HG03095 (cell line): ENCODE measurements around the gene FADS2.

Experiments
- ATAC-seq: cut with Tn5 transposase; IDR thresholded peaks from one replicate; pipeline ENCODE4 v1.9.1; 2021; ENCODE audit warnings: moderate library complexity; ENCODE audit not compliant: unreplicated experiment

Gene FADS2

DNA sequence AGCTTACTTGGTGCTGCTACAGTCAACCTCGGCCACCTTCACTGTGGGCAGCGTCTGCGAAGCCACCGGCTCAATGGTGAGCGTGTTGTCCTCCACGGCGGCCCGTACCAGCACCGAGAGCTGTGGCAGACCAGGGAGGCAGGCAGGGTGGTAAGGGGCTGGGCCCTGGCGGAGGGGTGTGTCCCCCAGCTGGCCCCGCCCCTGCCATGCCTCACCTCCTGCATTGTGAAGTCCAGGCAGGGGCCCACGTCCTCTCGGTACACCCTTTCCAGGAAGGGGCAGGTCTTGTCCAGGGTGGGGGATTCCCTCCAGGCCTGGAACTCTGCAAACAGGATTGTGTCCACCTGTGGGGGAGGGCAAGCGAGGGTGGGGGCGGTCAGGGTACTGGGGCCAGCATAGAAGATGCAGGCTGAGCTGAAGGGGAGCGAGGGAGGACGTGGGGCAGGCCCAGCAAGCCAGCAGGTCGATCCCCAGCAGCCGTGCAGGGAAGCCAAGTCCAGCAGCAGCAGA, 76.5 kb downstream of the FADS2 start:
- no peak for ATAC-seq

DNA sequence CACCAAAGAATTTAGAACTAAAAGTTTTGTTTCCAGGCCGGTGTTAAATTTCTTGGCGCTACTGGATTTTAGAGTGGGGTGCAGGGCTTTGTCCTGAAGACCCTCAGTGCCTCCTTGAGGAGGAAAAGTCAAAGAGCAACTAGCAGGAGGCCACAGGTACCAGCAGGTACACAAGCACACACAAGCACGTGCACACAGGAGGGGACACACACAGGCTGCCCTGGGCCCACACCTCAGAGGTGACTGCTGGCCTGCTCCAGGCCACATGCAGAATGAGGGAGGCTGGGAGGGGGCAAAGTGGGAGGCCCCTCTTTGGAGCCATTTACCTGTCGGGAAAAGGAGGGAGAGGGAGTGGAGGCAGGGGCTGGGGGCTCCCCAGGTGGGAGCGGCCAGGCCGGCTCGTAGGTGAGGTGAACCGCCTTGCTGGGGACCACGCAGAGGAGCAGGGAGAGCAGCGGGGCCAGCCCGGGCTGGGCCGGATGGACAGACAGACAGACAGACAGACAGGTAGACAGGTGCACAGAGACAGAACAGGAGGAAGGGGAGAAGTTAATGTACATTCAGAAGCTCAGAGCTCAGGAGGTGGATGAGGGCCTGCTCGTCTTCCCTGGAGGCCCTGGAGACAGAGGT, 77.1 kb downstream of the FADS2 start:
- no peak for ATAC-seq

DNA sequence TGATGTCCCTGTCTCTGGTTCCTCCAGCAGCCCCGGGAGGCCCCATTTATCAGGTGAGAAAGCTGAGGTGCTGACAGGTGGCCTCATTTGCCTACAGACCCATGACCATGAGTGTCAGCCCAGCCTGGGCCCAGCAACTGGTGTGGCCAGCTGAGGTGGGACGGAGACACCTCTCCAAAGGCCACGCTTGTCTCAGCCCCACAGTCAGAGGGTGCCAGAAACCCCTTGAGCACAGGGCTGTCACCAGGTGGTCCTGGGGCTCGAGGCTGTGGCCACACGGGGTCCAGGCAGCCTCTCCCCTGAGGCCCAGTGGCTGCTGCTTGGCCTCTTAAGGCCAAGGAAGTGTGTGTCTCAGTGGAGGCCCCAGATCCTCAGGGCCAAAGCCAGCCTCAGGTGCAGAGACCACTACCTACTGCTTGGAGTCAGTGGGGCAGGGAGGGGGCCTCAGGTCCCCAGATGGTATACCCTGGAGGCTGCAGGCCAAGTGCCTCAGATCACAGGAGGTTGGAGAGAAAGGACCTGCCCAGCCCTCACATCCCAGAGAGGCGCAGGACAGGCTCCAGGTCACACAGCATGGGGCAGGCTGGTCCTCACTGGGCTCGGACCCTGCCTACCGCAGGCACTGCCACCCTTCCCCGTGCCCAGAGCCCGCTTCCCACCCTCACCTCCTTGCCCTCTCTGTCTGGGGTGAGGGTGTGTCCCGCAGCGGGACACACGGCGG, 77.9 kb downstream of the FADS2 start:
- no peak for ATAC-seq

DNA sequence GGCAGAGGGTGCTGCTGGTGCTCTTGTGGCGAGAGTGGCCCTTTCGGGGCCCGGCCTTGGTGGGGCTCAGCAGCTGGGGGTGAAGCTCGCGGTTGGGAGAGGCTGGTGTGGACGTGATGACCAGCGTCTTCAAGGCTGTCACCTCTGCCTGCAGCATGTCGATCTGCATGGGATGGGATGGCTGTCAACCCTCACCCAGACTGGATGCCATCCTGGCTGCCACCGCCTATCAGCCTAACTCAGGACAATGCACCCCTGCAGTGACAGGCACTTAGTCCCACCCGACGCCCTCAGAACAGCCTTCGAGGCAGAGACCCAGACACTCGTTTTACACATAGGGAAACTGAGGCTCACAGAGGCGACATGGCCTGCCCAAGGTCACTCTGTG, 78.4 kb downstream of the FADS2 start:
- ATAC-seq: no peak

DNA sequence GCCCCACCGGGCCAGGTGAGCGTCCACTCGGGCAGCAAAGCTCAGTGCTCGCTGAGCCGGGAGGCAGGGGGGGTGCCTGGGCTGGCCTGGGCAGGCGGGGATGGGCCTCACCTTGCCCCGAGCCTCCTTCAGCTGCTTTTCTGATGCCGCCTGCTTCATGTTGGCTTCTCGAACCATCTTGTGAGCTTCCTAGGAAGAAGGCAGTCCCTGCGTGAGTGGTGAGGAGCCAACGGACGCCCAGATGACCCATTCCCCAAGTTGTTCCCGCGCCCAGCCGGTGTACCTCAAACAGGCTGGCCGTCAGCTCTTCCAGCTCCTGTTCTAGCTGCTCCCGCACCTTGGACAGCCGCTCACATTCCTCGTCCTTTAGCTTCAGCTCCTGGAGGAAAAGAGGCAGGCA, 79.2 kb downstream of the FADS2 start:
- no peak for ATAC-seq

DNA sequence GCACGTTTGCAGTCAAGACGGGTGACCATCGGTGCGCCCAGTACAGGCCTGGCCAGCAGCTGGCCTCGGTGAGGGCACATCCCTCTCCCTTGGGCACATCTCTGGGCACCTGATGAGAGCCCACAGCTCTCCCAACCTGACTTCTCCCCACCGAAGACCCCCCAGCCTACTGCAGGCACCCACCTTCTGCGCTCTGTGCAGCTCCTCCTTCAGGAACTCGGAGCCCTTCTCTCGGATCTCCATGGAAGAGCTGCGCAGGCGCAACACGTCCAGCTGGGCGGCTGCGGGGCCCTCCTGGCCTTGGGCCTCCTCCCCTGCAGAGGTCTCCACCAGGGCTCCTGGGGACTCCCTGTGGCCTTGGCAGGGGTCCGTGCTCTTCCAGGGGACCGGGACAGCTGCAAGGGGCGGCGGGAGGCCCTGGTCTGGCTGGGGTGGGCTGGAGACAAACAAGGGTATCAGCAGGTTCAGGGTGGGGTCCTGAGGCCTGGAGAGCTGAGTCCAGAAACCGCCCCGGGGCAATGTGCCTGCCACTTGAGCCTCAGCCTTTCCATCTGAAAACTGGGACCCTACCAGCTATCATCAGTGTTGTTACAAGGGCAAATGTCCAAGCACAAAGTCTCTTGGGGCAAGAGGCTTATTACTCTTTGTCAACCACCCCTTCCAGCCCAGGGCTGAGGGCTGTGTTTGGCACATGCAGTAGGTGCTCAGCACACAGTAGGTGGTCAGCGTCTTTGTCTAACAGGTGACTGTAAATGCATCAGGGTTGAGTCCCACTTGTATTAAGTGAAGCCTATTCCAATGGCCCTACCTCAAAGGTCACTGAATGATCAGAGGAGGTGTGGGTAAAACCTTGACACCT, 80.0 kb downstream of the FADS2 start:
- ATAC-seq: no peak

DNA sequence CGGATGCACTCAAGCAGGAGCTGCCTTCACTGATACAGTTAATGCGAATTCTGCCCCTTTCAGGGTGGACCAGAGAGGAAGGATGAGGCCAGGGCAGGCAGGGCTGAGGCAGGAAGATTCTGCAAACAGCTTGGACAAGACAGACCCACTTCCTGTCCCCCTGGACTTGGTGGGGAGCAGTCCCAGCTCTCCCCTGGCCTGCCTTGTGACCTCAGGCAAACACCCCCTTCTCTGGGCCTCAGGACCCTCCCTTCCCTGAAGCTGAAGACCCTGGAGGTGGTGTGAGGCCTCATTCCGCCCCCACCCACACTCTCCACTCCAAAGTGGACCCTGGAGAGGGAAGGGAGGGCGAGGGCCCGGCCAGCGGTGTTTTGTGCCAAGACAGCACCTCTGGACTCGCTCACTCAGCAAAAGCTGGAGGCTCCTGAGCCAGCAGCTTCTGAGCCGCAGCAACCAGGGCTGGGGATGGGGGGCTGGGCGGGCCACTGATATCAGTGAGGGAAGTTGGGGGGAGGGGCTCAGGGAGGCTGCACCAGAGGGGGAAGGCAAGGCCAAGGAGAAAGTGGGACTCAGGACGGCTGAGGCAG, 80.7 kb downstream of the FADS2 start:
- no peak for ATAC-seq

DNA sequence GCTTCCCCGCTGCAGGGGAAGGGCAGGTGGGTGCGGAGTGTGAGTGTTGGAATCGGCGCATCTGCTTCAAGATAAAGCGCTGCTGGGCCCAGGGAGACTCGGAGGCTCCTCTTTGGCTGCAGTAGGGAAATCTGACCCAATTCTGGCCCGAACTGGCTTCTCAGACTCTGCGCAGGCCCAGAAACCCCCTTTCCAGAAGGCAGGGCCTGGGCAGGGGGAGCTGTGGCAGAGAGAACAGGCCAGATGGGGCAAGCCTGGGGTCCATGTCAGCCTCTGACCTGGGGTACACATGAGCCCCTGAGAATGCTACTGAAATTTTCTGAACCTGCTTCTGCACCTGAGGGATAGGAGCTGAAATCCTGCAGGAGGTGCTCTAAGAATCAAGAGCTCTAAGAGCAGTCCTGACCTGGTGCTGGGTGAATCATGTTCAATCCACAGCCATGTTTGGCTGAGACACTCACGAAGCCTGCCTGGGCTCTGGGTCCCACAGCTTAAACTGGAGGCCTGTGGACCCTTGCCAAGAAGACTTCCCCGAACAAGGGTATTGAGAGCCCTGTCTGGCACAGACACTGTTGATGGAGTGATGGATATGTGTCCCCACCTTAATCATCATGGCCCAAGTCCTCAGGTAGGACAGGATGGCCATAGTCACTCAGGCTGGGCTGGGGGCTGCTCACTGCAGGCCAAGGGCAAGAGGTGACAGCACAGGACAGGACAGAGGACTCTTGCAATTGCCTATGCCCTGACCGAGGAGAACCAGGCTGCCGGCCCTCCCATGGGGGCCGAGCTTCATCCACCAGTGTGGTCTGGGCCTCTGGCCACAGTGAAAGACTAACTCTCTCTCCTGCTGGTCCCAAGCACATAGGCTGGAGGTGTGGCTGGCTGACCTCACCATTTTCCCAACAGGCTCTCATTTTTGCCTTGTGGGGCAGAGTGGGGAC, 82.4 kb downstream of the FADS2 start:
- ATAC-seq: no peak

DNA sequence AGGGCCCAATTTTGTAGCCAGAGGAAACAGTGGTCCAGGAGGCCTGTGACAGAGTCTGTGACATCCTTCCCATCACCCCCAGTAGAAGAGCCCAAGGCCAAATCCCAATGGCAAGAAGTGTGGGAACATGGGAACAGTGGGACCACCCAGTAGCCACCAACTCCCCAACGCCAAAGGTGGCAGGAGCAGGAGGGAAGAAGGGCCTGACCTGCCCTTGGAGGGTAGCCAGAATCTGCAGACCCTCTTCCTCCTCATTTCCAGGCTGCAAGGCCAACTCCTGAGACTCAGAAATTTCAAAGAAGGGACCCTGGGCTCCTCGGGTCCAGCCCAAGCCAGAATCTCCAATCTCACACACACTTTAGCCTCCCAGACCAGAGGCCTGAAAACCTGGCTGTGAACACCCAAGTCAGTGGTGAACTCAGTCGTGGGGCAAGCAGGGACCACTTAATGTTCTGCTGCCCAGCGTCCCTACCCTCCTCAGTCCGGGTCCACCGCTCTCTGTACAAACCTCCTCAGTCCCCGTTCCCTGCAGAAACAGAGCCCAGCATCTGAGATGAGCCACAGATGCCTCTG, 83.1 kb downstream of the FADS2 start:
- no peak for ATAC-seq

DNA sequence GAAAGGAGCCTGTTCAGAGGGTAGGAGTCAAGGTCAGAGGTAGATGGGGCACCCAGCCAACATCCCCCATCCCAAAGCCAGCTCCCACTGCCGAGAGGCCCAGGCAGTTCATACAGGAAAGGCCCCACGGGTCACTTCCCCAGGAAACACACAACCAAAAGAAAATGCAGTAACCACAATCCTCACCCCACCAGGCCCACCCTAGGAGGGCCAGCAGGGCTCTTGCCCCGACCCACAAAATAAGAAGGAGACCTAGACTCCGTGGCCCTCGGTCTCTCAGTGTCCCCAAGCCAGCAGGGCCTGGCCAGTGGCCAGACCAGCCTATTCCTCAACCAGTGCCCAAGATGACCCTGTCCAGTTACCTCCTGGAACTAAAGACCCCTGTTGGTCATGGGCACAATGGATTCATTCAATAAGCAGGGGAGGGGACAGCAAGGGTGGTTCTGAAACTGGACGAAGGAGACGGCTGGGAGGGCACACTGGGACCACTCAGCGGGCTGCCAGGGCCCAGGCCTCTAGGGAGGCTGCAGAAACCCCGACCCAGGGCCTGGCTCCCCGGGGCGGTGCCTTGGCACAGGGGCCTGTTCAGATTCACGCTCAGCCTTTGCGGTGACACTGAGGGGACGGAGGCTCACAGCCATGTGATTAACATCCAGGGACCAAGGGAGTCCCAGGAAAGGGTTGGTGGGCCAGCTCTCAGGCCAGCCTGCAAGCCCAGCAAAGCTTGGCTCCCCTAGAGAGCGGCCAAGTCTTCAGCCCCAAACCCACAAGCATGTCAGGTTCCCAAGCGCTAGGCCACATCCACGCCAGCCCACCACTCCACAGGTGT, 83.8 kb downstream of the FADS2 start:
- ATAC-seq: no peak

DNA sequence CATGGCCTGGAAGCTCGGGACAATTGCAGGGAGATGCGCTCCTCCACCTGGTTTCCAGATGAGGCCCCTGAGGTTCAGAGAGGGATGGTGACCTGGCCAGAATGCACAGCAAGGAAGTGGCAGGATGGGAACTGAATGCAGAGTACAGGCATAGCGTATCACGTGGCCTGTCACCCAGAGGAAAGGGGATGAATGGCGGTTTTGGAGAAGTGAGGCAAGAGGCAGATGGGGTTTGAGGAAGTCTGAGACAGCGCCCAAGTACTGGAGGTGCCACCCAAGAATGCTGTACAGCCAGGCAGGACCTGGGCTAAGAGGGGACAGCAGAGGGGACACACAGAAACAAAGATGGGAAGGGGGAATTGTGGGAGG, 84.4 kb downstream of the FADS2 start:
- ATAC-seq: no peak

DNA sequence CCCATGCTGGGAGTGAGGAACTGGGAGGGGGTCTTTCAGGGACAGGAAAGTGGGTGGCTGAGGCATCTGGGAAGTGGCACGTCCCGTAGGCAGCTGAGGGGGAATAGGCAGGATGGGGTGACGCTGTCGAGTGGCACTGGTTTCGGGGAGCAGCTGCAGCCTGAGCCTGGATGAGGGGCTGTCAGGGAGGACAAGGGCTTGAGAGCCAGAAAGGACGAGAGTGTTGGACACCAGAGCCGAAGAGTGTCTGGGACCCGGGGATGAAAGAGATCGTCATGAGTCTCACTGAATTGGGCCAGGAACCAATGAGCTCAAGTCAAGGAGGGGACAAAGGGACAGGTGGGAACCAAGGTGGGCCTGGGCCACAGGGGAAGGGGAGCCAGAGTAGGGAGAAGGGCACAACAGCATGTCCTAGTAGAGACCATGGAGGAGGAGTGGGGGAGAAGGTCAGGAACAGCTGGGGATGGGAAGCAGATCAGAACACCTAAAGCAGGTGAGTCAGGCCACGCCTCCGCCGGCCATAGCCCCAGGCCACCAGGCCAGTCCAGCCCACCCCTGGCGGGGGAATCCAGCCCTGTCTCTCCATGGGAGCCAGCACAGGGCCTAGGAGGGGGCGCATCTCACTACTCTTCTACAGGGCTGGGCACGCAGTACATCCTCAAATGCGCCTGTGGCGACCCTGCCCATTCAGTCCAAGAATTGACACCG, 85.0 kb downstream of the FADS2 start:
- ATAC-seq: no peak

DNA sequence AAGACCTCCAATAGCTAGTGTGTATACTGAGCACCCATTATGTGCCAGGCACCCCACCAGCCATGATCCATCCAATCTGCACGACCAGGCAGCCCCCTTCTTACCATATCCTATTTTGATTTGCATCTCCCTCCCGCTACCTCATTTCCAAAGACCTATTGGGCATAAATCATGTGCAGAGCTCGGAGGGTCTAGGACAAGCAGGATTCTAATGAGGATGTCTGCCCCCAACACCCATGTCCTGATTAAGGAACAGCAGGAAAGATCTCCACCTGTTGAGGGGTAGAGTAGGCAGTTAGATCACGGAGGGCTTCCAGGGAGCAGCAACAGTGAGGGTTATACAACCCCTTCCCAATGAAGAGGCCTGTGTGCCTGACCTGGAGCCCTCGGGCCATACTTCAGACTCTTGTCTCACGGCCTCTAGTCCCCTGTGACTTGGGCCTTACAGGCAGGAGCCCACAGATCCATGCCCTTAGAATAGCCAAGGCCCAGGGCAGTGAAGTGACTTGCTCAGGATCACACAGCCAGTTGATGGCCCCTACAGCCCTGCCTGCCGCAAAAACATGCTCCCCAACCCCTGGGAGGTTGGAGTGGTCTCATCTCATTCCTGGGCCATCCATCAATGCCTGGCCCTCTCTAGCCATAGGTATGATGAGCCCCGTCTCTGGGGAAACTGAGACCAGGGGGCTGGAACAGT, 85.7 kb downstream of the FADS2 start:
- no peak for ATAC-seq

DNA sequence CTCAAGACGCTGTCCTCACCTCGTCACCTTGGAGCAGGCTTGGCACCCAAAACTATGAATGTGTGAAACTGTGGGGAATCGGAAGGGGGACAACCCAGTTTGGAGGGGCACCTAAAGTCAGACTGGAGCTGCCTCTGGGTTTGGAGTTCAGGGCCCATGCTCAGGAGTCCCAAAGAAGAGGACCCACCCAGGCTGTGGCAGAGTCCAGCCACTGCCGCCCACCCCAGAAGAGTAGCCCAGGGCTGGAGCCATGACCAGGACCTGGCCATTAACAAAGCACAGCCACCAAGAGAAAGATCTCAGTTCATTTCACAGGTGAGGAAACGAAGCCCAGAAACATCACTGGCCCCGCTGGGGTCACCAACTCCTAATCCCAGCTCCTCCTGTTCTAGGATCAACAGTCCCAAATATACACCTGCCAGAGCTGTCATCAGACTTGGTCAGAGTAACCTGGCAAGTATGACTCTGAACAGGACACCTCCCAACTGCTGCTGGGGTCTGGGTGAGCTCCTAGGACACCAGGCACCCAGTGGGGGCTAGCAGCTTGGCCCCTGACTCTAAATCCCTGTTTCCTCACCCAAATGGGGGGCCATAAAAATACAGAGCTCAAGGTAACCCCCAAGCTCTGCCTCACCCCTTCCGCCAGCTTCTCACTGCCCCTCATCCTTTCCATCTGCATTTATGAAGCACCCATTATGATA, 86.5 kb downstream of the FADS2 start:
- ATAC-seq: no peak

DNA sequence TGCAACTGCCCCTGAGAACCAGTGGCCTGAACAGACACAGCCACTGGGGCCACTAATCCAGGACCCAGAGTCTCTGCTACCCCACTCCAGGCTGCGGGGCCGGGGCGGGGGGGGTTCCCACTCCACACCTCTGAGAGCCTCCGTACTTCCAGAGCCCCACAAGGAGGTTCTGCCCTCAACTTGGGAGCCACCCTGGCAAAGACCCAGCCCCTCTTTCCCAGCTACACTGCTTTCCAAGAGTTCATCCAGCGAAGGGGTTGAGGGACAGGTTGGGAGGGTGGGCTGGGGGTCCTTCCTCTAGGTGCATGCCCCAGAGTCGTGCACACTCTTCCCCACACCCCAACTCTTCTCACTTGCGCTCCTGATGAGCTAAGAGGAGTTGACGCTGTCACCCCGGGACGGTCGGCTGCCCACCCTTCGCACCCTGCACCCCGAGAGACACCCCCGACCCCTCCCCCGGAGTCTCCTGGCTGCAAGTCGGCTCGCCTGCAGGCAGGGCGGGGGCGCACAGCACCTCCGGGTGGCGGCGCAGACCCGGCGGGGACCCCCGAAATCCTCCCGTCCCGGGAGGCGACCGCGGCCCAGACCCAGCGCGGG, 88.7 kb downstream of the FADS2 start:
- no peak for ATAC-seq
